Stimulated activated naive CD4-positive, alpha-beta T cell (primary cell): ENCODE data around the gene INS.

Source experiments
- DNase-seq, 6 experiments: peaks; one replicate each; lab custom pipeline; 2025; lab: John Stamatoyannopoulos, UW

INS gene

DNA sequence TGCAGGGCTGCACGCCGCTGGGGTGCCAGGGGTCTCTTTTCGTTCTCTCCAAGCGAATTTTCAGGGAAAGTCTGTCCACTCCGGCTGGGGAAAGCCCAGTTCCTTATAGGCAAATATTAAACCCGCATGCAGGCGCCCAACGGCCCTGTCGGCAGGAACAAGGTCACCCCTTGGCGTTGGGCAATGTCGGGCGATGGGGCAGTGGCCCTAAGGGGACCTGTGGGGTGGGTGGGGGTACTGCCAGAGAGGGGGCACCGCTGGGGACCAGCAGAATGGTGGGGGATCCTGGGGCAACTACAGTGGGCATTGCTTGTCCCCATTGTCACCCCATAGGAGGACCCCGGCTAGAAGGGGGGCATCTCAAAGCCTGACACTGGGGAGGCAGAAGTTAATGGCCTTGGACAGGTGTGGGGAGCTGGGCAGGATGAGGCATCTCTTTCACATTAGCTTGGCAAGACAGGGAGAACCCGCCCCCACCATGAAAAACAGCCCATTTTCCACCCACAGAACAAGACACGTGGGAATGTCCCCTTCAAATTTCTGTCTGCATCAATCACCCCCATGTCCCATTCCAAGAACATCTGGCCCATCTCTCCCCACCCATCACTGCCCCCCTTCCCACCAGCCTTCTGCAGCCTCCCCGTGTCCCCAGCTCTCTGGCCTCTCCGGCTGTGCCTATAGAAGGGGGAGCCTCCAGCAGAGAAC, 16.3 kb downstream of the INS start:
- DNase-seq: no peak

DNA sequence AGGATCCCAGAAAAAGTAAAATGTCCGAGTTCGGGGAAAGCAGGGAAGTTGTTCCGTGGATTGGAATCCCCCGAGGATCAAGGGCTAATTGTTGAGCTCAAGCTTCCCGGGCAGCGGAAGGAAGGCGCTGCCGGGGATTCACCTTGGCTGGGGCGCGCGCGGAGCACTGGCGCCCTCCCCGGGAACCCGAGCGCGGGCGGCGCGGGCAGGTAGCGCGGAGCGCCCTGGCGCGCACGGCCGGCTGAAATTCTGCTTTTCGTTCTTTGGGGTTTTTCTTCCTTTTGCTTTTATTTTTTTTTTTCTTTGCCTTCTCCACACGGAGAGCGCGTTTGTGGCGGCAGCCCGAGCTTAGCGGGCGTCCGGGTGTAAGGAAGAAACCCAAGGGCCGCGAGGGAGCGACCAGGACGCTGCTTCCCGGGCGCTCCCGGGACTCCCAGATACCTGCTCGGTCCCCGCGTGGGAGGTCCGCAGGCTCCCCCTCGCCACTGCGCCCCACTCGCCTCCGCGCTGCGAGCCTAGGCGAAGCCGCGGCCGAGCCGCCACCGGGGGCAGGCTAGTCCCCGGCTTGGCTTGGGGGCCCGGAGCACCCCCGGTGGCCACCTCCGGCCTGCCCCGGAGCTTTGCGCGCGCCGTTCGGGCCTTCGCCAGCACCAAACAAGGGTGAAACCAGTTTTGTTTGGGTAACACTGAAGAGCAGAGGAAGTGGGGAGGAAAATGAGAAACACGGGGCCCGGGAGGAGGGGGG, 17.0 kb downstream of the INS start:
- DNase-seq: no peak

DNA sequence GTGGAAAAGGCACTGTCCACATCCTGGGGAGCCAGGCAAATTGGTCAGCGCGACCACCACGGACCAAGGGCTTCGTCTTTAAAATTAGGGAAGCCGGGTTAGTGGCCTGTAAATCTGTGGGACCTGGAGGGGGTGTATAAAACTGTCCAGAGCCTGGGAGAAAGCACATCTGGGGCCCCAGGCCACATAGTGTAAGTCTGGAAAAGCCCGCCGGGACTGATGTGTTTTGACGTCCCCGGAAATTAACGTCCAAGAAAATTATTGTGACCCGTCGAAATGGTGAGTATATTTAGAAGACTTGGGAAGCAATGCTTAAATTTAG, 17.6 kb downstream of the INS start:
- no peak for DNase-seq

DNA sequence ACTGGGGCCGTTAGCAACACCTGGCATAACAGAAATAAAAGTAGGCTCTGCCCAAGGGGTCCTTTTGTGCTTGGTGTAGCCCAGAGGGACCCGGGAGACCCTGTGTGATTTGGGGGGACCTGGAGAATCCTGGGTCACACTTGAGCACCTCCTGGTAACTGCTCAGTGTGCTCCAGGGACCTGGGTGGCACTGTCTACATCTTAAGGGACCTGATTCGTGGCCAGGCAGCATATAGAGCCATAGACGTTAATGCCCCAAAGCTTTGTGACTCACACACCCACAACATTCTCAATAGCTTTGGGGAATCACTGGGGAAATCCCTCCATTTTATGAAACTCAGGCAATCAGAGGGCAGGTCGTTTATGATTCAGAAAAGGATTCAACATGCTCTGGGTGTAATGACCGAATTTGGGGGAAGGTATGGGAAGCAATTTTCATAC, 18.2 kb downstream of the INS start:
- no peak for DNase-seq

DNA sequence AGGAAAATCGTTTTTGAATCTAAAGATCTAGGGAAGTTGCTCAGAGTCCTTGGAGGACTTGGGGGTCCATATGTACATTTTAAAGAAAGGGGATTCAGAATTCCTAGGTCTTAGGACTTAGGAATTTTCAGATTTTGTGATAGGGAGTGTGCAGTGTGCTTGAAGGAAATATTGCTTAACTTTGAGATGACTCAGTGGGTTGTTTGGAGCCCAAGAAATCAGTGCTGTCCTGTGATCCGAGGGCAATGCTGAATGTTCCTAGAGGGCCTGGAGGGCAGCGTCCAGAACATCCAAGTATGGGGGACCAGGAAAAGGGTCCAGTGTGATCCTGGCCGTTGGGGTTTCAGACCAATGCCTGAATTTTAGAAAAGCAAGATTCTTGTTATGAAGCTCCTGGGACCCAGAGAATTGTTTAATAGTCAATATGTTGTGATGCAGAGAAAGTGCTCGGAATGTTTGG, 18.7 kb downstream of the INS start:
- DNase-seq: no peak

DNA sequence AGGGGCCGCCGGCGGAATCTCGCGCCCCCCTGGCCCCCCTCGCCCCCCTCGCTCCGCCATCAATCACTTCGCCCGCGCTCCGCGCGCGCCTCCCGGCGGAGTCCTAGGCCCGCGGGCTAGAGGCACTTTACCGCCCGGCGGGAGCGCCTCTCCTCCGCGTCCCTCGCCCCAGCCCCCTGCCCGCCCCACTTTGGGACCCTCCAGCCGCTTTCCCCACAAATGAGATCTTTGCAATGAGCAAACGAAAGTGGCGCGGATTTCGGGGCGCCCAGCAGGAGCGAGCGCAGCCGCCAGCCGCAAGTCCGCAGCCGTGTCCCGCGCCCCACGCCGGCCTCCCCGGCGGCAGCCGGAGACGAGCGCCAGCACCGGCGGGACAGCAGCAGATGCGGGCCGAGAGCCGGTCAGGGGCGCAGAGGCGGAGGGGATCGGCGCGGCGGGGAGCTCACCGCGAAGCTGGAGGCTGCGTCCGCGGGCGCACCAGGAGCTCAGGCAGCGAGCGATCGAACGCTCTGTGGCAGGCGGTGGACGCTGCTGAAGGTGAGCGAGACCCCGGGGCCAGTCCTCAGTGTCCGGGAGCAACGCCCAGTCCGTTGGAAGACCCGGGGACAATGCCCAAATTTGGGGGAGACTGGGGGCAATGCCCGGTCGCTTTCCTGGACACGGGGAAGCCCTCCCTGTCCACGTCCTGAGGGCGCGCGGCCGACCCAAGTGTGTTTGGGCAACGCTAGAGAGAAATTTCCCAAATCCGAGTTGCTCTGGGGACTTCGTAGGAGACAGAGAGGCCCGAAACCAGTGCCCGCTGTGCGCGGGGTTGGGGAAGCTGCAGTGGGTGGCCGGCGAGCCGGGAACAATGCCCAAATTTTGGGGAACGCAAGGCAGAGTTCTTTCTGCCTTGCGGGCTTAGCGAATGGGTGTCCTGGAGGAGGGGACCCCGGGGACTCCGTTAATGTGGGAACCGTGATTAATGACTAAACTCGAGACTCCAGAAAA, 20.3 kb downstream of the INS start:
- no peak for DNase-seq

DNA sequence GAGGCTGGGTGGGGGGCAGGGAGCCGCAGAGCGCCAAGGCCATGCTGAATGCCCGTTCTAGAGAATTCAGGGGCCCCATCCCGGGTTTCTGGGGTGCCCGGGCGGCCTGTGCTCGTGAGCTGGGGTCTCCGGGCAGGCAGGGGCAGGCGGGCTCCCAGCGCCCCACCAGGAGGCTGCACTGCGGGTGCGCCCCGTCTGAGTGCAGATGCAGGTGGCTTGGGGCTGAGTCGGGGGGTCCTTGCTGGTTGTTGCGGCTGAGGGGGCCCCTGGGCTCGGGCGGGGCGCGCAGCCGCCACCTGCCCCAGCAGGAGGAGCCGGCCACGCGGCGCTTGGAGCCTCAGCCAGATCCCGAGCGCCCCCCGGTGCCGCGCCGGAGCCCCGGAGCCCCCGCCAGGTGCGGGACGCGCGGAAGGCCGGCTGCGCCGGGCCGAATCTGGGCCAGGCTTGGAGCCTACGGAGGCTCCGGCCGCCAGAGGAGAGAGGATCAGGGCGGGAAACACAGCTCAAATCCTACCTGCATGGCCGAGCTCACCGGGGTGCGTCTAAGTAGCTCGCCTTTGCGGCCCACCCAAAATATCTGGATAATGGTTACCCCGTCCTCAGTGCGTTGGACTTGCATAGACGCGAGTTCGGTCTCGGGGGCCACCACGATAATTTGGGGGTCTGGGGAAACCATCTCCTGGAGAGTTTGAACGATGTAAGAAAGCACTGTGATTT, 21.2 kb downstream of the INS start:
- DNase-seq: no peak

DNA sequence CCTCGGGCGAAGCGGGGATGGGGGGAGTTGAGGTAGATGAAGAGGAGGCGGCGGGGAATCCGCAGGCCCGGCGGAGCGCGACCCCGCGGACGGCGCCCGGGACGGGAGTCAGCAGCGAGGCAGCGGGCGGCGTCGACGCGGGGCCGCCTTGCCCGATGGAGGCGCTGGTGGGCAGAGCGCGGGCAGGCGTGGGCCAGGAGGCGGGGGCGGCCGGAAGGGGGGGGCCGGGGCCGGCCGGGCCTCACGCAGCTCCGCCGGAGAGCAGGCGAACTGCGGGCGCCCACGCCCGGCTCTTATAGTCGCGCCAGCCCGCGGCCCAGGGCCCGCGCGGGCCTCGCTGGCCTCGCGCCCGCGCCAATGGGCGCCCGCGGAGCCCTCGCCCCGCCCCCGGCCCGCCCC, 21.9 kb downstream of the INS start, which contains the start of gene IGF2:
Gene IGF2, minus strand, starts transcription at position 267 of the 399 bp plus-strand sequence. CDS start 3,866 bp downstream, outside the sequence.
- no peak for DNase-seq

DNA sequence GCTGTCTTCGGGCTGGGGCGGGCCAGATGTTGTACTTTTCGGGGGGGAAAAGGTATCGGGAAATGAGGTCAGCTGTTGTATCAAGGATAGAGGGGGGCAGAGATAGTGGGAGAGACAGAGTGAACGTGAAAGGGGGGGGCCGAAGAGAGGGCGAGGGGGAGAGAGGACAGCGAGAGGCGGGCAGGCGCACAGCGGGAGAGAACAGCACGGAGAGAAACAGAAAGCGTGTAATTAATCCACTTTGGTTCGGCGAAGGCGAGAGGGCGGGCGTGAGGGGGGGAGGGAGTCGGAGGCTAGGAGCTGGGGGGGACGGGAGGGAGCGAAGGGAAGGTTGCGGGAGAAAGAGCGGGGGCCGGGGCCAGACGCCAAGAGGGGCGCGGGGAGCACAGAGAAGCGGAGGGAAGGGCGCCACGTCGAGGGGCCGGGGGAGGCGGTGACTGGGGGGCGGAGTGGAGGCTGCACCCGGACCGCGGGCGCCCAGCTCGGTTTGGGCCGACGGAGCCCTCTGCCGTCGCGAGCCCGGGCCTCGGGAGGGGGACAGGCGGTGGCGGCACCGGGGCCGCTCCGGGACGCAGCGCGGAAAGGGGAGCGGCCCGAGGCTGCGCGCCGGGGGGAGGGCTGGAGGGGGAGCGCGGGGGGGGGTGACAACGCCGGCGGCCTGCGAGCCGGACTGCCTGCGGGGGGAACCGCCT, 22.4 kb downstream of the INS start:
- no peak for DNase-seq

DNA sequence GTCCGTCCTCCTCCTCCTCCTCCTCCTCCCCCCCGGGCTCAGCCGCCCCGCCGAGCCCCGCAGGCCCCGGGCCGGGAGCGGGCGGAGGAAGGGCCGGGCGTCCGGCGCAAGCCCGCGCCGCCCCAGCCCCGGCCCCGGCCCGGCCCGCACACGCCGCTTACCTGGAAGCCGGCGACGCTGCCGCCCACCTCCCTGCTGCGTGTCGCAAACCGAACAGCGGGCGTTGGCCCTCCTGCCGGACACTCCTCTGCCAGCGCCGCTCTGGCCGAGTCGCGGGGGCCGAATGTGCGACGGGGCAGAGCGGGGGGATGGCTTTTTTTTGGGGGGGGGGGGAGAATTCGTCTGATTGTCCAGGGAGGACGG, 23.0 kb downstream of the INS start:
- no peak for DNase-seq

DNA sequence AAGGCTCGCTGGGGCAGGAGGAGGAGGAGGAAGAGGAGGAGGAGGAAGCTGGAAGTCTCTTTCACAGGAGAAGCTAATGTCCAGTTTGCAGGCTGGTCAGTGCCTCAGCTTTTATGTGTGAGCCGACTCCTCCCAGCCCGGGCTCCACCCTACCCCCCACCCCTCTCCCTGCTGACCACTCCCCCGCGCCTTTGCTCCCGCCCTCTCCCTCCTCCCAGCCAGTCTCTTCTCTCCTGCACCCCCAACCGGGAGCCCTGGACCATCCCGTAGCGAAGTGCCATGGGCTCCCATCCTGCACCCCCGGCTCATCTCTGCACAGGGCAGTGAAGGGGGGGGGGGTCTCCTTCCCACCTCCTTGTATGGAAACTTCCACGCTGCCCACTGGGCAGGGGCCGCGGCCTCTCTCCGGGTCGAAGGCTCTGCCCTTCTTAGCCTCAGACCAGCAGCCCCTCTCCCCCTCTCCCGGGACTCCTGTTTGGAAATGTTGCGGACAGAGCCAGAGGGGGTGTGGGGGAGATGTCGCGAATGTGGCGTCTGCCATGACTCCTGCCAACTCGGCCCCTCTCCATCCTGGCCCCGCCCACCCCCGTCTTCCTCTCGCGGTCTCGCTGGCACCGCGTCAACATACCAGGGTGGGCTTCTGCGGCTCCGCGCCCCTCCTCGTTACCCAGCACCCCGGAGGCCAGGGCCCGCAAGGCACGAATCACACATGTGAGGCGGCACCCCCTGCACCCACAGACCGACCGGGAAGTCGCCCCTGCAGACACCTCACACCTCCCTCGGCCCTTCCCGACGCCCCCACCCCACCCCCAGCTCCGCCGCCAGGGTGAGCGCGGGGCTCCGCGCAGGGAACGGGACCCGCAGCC, 23.6 kb downstream of the INS start:
- no peak for DNase-seq

DNA sequence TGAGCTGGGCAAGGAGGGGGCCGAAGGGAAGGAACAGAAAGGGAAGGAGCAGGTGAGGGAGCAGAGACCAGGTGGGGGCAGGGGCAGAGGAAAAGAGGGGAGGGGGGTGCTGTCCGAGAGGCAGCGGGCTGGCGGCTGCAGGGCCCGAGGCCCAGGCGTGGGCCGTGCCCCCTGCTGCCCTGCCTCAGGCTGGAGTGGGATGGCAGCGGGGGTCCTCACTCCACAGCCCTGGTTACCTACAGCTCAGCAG, 24.1 kb downstream of the INS start:
- no peak for DNase-seq

DNA sequence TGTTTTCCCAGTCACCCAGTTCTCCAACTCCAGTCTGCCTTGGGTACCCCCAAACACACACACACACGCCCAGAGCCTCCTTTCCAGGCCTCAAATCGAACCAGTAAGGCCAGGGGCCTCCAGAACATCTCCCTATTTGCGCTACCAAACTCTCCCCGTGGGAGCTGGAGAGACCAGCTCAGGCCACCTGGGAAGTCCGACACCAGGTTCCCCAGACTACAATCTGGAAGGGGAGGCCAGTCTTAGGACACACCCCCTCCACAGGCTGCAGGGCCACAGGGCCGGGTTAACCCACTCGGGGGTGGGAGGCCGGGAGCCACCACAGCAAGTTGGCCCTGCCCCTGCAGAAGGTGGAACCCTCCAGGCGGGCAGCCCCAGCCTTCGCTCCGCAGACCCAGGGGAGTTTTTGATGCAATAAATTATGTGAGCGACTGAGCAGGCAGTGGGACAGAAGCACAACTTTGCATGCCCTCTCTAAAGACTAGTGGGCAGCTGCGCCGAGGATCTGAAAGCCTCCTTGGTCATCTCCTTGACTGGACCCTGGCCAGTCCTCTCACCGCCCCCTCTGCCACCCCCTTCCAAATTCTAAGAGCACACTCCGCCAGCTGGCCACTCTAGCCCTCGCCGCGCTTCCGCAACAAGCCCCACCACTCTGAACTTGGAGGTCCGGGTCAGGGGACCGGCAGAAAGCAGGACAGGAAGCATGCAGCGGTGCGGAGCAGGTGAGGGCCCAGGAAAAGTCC, 24.6 kb downstream of the INS start:
- DNase-seq: no peak

DNA sequence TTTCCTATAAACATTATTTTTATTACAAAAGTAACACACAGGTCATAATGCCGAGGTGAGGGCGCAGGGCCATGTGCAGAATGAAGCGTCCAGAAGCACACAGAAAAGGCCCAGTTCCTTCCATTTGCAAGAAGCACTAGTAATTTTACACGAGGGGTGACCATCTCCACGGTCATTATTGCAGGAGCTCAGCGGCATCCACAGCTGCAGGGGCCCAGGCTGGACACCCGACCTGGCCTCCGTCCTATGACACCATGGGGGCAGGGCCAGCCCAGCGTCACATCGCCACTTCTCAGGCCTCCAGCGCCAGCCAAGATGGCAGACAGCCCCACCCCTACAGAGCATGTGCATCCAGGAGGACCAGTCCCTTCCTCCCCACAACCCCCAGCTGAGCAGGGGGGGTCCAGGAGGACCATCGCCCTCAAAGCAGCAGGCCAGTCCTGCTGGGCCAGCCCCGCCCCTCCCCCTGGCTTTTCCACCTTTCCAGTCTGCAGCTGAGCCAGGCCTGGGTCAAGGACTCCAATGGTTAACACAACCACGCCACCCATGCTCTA, 25.3 kb downstream of the INS start:
- no peak for DNase-seq

DNA sequence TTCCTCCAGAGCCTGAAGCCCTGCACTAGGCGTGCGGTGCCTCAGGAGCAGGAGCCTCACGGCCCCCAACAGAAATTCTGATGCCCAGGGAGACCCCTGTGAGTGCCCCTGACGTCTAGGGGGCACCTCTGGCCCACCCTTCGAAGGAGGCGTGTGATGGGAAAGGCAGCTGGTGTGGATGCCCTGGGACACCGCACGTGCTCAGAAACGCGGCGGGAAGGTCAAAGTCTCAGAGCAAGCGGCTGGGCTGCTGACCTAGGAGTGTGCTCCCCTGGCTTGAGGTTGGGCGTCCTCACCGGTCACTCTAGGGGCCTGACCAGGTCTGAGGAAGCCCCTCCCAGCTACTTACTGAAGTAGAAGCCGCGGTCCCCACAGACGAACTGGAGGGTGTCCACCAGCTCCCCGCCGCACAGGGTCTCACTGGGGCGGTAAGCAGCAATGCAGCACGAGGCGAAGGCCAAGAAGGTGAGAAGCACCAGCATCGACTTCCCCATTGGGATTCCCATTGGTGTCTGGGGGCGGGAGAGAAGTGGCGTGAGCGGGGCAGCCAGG, 25.9 kb downstream of the INS start:
- DNase-seq: no peak

DNA sequence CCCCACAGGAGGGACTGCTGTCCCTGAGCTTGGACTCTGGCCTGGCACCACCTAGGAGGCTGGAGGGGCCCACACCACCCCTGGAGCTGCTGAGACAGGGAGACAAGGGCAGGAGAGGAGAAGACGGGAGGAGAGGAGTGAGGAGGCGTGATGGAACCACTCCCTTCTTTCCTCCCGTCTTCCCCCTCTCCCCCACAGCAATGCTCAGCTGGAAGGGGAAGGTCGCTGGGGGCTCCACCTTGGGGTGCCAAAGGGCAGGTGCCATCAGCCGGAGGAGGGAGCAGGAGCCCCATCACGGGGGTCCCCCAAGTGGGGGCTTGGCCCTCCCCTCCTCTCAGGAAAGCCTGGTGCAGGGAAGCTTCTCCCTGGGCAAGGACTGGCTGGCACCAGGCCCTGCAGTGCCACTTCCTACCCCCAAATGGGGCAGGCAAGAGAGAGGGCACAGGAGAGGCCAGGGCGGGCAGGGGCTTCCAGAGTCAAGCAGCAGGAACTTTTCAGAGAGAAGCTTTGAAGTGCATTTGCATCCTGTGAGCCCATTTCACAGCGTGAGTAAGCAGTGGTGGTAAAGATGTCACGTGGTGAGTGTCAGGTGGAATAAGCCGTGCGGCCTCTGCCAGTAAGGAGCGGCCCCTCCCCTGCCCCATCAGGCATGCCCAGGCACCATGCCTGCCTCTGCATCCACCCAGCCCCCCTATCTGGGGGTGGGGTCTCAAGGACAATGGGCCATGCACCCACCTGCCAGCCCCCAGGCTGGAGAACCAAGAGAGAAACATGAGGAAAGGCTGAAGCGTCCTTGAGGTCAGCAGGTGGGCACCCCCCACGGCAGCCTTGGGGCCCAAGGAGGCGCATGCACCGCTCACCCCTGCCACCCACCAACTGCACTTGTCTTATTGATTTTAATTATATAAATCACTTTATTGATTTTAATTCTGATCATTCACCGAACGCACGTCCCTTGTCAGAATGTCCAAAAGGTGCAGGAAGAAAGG, 26.7 kb downstream of the INS start:
- no peak for DNase-seq

DNA sequence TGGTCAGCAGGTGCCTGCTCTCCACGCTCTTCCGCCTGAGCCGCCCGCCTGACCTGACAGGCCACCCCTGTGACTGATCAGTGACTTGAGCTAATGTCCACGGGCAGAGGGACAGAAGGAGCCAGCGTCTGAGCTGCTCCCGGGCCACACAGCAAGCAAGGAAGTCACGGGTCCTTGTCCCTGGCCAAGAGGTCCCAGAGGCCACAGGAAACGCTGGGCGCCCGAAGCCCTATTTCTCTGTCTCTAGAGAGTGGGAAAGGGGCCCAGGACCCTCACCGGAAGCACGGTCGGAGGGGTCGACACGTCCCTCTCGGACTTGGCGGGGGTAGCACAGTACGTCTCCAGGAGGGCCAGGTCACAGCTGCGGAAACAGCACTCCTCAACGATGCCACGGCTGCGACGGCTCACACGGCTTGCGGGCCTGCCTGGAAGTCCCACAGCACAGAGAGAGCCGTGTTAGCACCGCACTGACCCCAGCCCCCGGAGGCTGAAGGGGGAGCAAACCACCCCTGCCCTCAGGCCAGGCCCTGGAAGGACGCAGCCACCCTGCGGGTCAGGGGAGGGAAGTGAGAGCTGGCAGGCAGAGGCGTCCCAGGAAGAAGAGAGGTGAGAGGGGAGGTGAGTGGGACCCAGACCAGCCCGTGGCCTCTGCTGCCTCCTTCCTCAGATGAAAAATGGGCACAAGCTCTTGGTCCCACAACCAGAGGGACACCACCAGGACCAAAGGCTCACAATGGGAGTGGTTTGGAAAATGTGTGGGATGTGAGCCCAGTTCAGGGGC, 27.6 kb downstream of the INS start:
- no peak for DNase-seq
